CD4-positive, CD25-positive, alpha-beta regulatory T cell (primary cell): ENCODE results near the gene TRAFD1. TPM values are rescaled to one million over a fixed set of nuclear protein-coding genes. Genes with fewer than 3 reads are reported as not detected.
"Not testable (repeated sequence)": the region's sequence is repeated elsewhere in the genome, so short reads cannot be mapped to it uniquely, and the experiment has no call there.

Experiments
- ATAC-seq, 2 donors: fragments of 150-1000 bp; cut with Tn5 transposase; one replicate each; pipeline ENCODE4 v1.10.0; 2021; ENCODE audit warnings: low read depth in 2 of 2, moderate number of reproducible peaks in 2 of 2, moderate library complexity in 1 of 2
- DNase-seq, 3 donors: peaks; one replicate each; pipeline versions ENCODE4 v3.0.0 to v3.0.0-alpha.2; 2012 to 2022; ENCODE audit warnings: mixed read lengths in 1 of 3
- H3K27ac ChIP-seq: one replicate; pipeline ENCODE4 v1.7.0; 2013; ENCODE audit warnings: mild to moderate bottlenecking, low read length; ENCODE audit not compliant: insufficient read depth, poor library complexity, severe bottlenecking
- H3K27me3 ChIP-seq: one replicate; pipeline ENCODE4 v1.7.0; 2013; ENCODE audit warnings: low read length; ENCODE audit not compliant: control insufficient read depth, insufficient read depth
- H3K36me3 ChIP-seq: one replicate; pipeline ENCODE4 v1.7.0; 2013; ENCODE audit warnings: mild to moderate bottlenecking, low read length, moderate library complexity; ENCODE audit not compliant: control insufficient read depth, insufficient read depth
- H3K4me1 ChIP-seq: 2 replicates; pipeline ENCODE4 v1.7.0; 2013; ENCODE audit warnings: mild to moderate bottlenecking, low read length; ENCODE audit not compliant: insufficient read depth, control insufficient read depth, poor library complexity, severe bottlenecking
- H3K4me3 ChIP-seq: one replicate; pipeline ENCODE4 v1.7.0; 2013; ENCODE audit warnings: low read depth, mild to moderate bottlenecking, low read length, moderate library complexity
- H3K9me3 ChIP-seq, 2 experiments: 1 replicate in 1 of 2; 2 replicates in 1 of 2; pipeline ENCODE4 v1.7.0; 2013; ENCODE audit warnings: low read length in 2 of 2, mild to moderate bottlenecking in 1 of 2, moderate library complexity in 1 of 2; ENCODE audit not compliant: control insufficient read depth in 2 of 2
- H3K27ac Mint-ChIP-seq, 3 donors: one replicate each; pipeline ENCODE4 v1.8.0; 2020 to 2022; ENCODE audit warnings: mild to moderate bottlenecking in 3 of 3, mixed read lengths in 3 of 3, moderate library complexity in 2 of 3
- H3K27me3 Mint-ChIP-seq: one replicate; pipeline ENCODE4 v1.8.0; 2022; ENCODE audit warnings: mild to moderate bottlenecking, mixed read lengths
- H3K36me3 Mint-ChIP-seq: one replicate; pipeline ENCODE4 v1.8.0; 2020; ENCODE audit warnings: mixed read lengths
- H3K4me1 Mint-ChIP-seq, 4 donors: one replicate each; pipeline ENCODE4 v1.8.0; 2020 to 2022; ENCODE audit warnings: mixed read lengths in 4 of 4, mild to moderate bottlenecking in 1 of 4
- H3K4me3 Mint-ChIP-seq, 4 donors: one replicate each; pipeline ENCODE4 v1.8.0; 2020 to 2022; ENCODE audit warnings: mild to moderate bottlenecking in 4 of 4, mixed read lengths in 4 of 4, moderate library complexity in 3 of 4
- H3K9me3 Mint-ChIP-seq, 7 donors: one replicate each; pipeline ENCODE4 v1.8.0; 2020 to 2022; ENCODE audit warnings: mixed read lengths in 7 of 7, mild to moderate bottlenecking in 3 of 7, moderate library complexity in 2 of 7
- polyA plus RNA-seq, 4 donors: library from polyadenylated mRNA; unstranded; fragments of 300-500 nt; fragmentation: Illumina TruSeq; gene quantifications; one replicate each; pipeline ENCODE4 v1.2.3, GENCODE V29; 2021
- total RNA-seq: library from RNA; stranded (reverse); gene quantifications from one replicate; pipeline ENCODE4 v1.2.3, GENCODE V29; 2022

The TRAFD1 gene
- total and polyA plus RNA-seq, 5 donors from 2014 or later, result 43.4 to 95.7 (median 82.4) TPM

DNA sequence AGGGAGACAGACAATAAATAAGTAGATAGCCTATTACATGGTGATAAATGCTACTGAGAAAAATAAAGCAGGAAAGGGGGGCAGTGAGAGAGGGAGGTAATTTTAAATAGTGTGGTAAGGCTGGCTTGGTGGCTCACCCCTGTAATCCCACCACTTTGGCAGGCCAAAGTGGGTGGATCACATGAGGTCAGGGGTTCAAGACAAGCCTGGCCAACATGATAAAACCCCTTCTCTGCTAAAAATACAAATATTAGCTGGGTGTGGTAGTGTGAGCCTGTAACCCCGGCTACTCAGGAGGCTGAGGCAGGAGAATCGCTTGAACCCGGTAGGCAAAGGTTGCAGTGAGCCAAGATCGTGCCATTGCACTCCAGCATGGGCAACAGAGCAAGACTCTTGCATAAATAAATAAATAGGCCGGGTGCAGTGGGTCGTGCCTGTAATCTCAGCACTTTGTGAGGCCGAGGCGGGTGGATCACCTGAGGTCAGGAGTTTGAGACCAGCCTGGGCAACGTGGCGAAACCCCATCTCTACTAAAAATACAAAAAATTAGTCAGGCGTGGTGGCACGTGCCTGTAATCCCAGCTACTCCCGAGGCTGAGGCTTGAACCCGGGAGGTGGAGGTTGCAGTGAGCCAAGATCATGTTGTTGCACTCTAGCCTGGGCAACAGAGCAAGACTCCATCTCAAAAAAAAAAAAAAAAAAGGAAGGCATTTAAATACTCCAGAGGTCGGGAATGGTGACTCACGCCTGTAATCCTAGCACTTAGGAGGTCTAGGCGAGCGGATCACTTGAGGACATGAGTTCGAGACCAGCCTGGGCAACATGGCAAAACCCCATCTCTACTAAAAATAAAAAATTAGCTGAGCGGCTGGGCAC is 14.3 kb upstream of the TRAFD1 start:
- Mint-ChIP-seq H3K4me3 (peak overlapping the region in 1 of 4 donors; percentile 33), H3K4me1 (peaks cover 8 to 34% (median 25%) of the 10 kb centered on the region in 4 donors), H3K27ac (peak overlapping the region in 1 of 3 donors; percentile 44)
- peaks cover 24% of the 10 kb centered on the region for H3K4me1 ChIP-seq
- H3K27ac ChIP-seq, H3K36me3 ChIP-seq, H3K9me3 Mint-ChIP-seq, H3K4me3 ChIP-seq, ATAC-seq, H3K27me3 Mint-ChIP-seq, H3K27me3 ChIP-seq, H3K9me3 ChIP-seq, DNase-seq, H3K36me3 Mint-ChIP-seq: not testable (repeated sequence)

DNA sequence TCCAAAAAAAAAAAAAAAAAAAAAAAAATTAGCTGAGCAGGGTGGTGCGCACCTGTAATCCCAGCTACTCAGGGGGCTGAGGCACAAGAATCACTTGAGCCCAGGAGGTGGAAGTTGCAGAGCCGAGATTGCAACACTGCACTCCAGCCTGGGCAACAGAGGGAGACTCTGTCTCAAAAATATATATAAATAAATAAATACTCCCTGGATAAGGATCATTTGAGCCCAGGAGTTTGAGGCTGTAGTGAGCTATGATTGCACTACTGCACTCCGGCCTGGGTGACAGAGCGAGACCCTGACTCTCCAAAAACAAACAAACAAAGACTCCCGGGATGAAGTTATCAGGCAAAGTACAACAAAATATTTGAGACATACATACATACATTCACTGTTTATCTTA is 13.4 kb upstream of the TRAFD1 start:
- H3K36me3 Mint-ChIP-seq, result peaks cover 3% of the 10 kb centered on the region
- no peak for ATAC-seq
- Histone ChIP-seq H3K9me3 (no peaks in the 10 kb centered on the region), H3K36me3 (no peaks in the 10 kb centered on the region), H3K4me1 (peaks cover 25% of the 10 kb centered on the region), H3K27ac (no peak overlapping the region), H3K27me3 (no peaks in the 10 kb centered on the region), H3K4me3 (no peak overlapping the region)
- H3K4me3 Mint-ChIP-seq, result peak overlapping the region in 2 of 4 donors; percentile 58 to 60
- DNase-seq, result no peak
- no peaks in the 10 kb centered on the region for H3K9me3 Mint-ChIP-seq
- H3K27ac Mint-ChIP-seq, result no peak overlapping the region
- peaks cover 8% of the 10 kb centered on the region for H3K27me3 Mint-ChIP-seq
- H3K4me1 Mint-ChIP-seq, result peaks cover 8 to 31% (median 22%) of the 10 kb centered on the region in 4 donors

DNA sequence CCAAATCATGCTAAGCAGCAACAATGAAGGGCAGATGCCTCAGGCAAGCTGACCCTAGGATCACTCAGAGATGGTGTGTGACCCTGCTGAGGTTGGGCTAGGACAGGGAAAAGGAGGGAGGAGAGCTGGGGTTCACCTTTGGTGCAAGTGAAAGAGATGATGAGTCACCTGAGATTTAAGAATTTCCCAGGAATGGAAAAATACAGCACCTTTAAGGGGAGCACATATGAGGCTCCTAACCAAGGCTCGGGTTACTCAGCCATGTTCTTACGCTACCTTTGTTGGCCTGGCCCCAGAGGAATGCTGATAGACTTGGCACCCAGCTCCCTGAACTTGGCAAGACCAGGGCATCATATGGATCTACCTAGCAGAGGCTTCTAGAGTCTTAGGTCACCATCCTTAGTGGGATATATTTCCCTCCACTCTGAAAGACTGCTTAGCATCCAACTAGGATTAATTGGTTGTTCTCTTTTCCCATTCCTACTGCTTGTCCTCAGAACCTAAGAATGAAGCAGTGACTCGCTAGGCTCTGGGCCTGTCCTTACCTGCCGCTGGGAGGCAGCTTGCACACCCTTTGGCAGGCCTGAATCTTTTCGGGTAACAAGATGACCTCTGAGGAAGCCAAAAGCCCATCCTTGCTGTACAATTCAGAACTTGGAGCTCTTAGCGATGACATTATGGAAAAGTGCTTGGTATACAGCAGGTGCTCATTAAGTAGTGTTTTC is 12.8 kb upstream of the TRAFD1 start:
- peaks cover 2 to 25% (median 17%) of the 10 kb centered on the region in 4 donors for H3K4me1 Mint-ChIP-seq

DNA sequence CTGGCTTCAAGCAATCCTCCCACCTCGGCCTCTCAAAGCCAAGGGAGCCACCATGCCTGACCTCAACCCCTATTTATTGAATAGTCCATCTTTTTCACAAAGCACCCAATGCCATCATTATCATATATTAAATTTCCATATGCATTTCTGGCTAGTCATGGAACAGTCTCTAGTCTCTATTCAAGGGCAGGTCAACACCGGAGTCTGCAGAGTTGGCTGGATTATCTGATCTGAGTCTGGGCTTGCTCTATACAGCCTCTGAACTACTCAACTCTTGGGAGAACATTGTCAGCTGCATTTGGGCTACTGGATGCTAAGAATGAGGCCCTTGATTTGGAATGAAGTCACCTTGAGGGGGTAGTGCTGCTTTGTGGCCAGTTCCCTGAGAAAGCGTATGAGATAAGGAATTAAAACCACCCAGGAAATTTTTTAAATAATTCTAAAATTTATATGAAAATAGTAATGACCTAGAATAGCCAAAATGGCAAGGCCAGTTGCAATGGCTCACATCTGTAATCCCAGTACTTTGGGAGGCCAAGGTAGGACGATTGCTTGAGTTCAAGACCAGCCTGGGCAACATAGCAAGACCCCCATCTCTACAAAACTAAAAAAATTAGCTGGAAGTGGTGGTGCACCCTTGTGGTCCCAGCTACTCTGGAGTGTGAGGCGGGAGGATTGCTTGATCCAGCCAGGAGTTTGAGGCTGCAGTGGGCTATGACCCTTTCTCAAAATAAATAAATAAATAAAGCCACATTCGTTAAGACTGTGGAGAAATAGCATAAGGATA is 9.9 kb upstream of the TRAFD1 start:
- Histone ChIP-seq H3K27ac (no peak overlapping the region), H3K36me3 (no peaks in the 10 kb centered on the region), H3K9me3 (no peaks in the 10 kb centered on the region), H3K27me3 (no peaks in the 10 kb centered on the region), H3K4me1 (peaks cover 8% of the 10 kb centered on the region), H3K4me3 (no peak overlapping the region)
- no peak overlapping the region for H3K4me3 Mint-ChIP-seq
- DNase-seq (no peak), ATAC-seq (no peak)
- no peaks in the 10 kb centered on the region for H3K36me3 Mint-ChIP-seq
- H3K27me3 Mint-ChIP-seq, result peaks cover 1% of the 10 kb centered on the region
- peaks cover 0 to 10% (median 6%) of the 10 kb centered on the region in 4 donors for H3K4me1 Mint-ChIP-seq
- H3K27ac Mint-ChIP-seq, result no peak overlapping the region
- H3K9me3 Mint-ChIP-seq, result no peaks in the 10 kb centered on the region

More for the DNA sequence above, 12.8 kb upstream of the TRAFD1 start:
- H3K4me3 Mint-ChIP-seq, result peak overlapping the region in 2 of 4 donors; percentile 60 to 65
- no peak for DNase-seq
- Histone ChIP-seq H3K36me3 (no peaks in the 10 kb centered on the region), H3K27ac (no peak overlapping the region), H3K9me3 (no peaks in the 10 kb centered on the region), H3K4me3 (no peak overlapping the region), H3K4me1 (peaks cover 20% of the 10 kb centered on the region), H3K27me3 (no peaks in the 10 kb centered on the region)
- no peaks in the 10 kb centered on the region for H3K9me3 Mint-ChIP-seq
- no peak for ATAC-seq
- peak overlapping the region in 1 of 3 donors; percentile 43 for H3K27ac Mint-ChIP-seq
- peaks cover 8% of the 10 kb centered on the region for H3K27me3 Mint-ChIP-seq
- H3K36me3 Mint-ChIP-seq, result peaks cover 3% of the 10 kb centered on the region

DNA sequence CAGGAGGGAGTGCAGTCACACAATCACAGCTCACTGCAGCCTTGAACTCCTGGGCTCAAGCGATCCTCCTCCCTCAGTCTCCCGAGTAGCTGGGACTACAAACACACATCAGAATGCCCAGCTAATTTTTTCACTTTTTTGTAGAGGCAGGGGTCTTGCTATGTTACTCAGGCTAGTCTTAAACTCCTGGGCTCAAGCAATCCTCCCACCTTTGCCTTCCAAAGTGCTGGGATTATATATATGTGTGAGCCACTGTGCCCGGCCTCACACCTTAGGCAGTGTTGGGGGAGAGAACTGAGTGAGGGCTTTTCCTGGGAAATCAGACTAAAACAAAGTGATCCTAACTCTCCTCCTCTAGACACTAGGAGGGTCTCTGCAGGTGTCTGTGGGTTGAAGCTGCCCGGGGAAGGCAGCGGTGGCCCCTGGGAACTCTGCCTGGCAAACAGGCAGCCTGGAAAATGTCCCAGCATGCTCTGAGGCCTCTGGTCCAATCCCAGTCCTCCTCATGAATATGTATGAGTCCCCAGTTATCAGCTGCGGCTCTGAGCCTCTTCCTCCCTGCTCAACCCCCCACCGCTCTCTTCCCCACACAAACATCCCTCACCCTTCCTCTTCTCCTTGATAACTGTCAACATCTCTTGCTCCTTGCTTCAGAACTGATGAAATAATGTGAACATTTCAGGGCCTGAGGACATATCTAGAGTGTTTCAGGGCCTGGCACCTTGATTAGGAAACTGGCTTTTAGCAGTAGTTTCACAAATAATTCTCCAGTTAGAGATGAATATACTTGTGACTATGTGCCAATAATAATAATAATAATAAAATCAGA is 8.9 kb upstream of the TRAFD1 start:
- Histone ChIP-seq H3K27ac (no peak overlapping the region), H3K4me1 (peaks cover 8% of the 10 kb centered on the region), H3K36me3 (no peaks in the 10 kb centered on the region), H3K9me3 (no peaks in the 10 kb centered on the region), H3K4me3 (no peak overlapping the region), H3K27me3 (no peaks in the 10 kb centered on the region)
- Mint-ChIP-seq H3K27ac (peak overlapping the region in 1 of 3 donors; percentile 74), H3K4me1 (peaks cover 0 to 12% (median 8%) of the 10 kb centered on the region in 4 donors), H3K27me3 (peaks cover 7% of the 10 kb centered on the region), H3K4me3 (peak overlapping the region in 3 of 4 donors; percentile 51 to 64 (median 53)), H3K36me3 (no peaks in the 10 kb centered on the region), H3K9me3 (no peaks in the 10 kb centered on the region)
- DNase-seq, result peak in 1 of 3 donors; percentile 47
- ATAC-seq, result no peak

DNA sequence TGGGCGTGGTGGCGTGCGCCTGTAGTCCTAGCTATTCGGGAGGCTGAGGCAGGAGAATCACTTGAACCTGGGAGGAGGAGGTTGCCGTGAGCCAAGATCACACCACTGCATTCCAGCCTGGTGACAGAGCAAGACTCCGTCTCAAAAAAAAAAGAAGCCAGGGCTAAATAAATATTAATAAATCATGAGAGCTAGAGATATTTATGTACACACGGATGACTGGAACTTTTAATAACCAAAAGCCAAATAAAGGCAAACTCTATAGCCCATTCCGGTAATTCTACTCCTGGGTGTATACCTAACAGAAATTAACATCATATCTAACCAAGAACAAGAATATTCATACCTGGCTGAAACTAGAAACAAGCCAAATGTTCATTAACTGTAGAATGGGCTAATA is 7.7 kb upstream of the TRAFD1 start:
- Mint-ChIP-seq H3K36me3 (no peaks in the 10 kb centered on the region), H3K27me3 (peaks cover 8% of the 10 kb centered on the region), H3K4me1 (peaks cover 0 to 12% (median 7%) of the 10 kb centered on the region in 4 donors), H3K4me3 (no peak overlapping the region), H3K27ac (no peak overlapping the region), H3K9me3 (no peaks in the 10 kb centered on the region)
- no peaks in the 10 kb centered on the region for H3K9me3 ChIP-seq
- peaks cover 8% of the 10 kb centered on the region for H3K4me1 ChIP-seq
- DNase-seq, result no peak
- no peak overlapping the region for H3K27ac ChIP-seq
- no peak overlapping the region for H3K4me3 ChIP-seq
- no peaks in the 10 kb centered on the region for H3K27me3 ChIP-seq
- no peak for ATAC-seq
- H3K36me3 ChIP-seq, result no peaks in the 10 kb centered on the region
